ENCODE data around the gene MAPK4. TPM values are rescaled to one million over a fixed set of nuclear protein-coding genes. Genes with fewer than 3 reads are reported as not detected.
A peak's percentile ranks its signal among the peaks of the same experiment; 100 is the strongest.

Gene MAPK4
- total and polyA plus RNA-seq, 7 experiments from 2014 or later = not detected

DNA sequence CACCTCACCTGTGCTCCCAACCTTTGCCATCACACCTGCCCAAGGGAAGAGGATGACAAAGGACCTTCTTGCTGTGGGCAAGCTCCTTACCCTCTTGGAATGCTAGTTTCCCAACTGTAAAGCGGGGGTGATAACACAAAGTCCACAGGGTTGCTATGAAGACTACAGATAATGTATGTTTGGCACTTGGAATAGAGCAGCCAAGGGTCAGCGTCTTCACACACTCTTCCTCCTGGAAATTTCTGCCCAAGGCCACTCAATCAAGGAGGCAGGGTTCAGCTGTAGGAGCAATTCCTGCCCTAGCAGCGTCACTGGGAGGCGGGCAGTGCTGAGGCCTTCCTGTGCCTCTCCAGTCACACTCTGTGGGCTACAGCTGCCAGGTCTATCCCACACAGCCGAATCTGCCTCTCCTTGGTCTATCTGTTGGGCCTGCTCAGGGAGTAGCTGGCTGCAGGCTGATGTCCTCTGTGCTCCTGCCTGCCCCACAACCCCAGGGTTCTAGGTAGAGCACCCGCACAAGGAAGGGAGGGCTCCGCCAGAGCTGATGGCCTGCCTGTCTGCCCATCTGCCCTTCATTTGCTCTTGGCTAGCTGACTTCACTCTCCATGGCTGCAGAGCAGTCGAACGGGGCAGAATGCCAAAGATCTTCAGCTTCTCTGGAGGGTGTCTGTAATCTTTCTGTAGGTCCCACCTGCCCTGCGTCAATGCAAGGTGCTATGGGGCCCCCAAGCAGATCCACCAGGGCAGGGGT is 168.0 kb downstream of the MAPK4 start:
- no peak for DNase-seq
- CTCF ChIA-PET = no interaction called here
- intact Hi-C loops (cut with micrococcal nuclease) = no loop called here
- no peaks in the 10 kb centered on the region for H3K27me3 ChIP-seq (ENCODE audit: control insufficient read depth in 2 of 2, insufficient read depth in 2 of 2, low read length in 2 of 2)
- Mint-ChIP-seq H3K4me3 (no peak overlapping the region), H3K36me3 (no peaks in the 10 kb centered on the region), H3K4me1 (no peaks in the 10 kb centered on the region), H3K27ac (no peak overlapping the region), H3K27me3 (peaks cover 0 to 11% (median 2%) of the 10 kb centered on the region in 5 donors), H3K9me3 (peaks cover 0 to 2% (median 0%) of the 10 kb centered on the region in 11 donors)
- H3K4me3 ChIP-seq (ENCODE audit: low read length) = no peak overlapping the region
- H3K36me3 ChIP-seq (ENCODE audit: control insufficient read depth in 2 of 3, insufficient read depth in 3 of 3, low read length in 3 of 3) = no peaks in the 10 kb centered on the region
- no peaks in the 10 kb centered on the region for H3K9me3 ChIP-seq (ENCODE audit: control insufficient read depth in 2 of 3, low read length in 3 of 3)
- POLR2A ChIA-PET = no interaction called here
- H3K4me1 ChIP-seq (ENCODE audit: control insufficient read depth in 2 of 2, insufficient read depth in 2 of 2, low read length in 2 of 2) = no peaks in the 10 kb centered on the region
- no peak for ATAC-seq
- H3K27ac ChIP-seq (ENCODE audit: low read depth, low read length) = no peak overlapping the region

DNA sequence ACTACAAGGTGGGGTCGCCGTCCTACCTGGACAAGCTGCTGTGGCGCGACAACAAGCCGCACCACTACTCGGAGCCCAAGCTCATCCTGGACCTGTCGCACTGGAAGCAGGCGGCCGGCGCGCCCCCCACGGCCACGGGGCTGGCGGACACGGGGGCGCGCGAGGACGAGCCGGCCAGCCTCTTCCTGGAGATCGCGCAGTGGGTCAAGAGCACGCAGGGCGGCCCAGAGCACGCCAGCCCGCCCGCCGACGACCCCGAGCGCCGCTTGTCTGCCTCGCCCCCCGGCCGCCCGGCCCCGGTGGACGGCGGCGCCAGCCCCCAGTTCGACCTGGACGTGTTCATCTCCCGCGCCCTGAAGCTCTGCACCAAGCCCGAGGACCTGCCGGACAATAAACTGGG is 169.5 kb downstream of the MAPK4 start:
- ATAC-seq (no peak), DNase-seq (no peak)
- Histone ChIP-seq H3K27me3 (ENCODE audit: control insufficient read depth in 2 of 2, insufficient read depth in 2 of 2, low read length in 2 of 2) (no peaks in the 10 kb centered on the region), H3K36me3 (ENCODE audit: control insufficient read depth in 2 of 3, insufficient read depth in 3 of 3, low read length in 3 of 3) (no peaks in the 10 kb centered on the region), H3K4me1 (ENCODE audit: control insufficient read depth in 2 of 2, insufficient read depth in 2 of 2, low read length in 2 of 2) (no peaks in the 10 kb centered on the region), H3K9me3 (ENCODE audit: control insufficient read depth in 2 of 3, low read length in 3 of 3) (no peaks in the 10 kb centered on the region), H3K4me3 (ENCODE audit: low read length) (no peak overlapping the region), H3K27ac (ENCODE audit: low read depth, low read length) (no peak overlapping the region)
- no peak overlapping the region for H3K27ac Mint-ChIP-seq
- H3K4me1 Mint-ChIP-seq = no peaks in the 10 kb centered on the region
- CTCF ChIA-PET = no interaction called here
- no peak overlapping the region for H3K4me3 Mint-ChIP-seq
- intact Hi-C loops (cut with micrococcal nuclease) = no loop called here
- POLR2A ChIA-PET = no interaction called here
- H3K36me3 Mint-ChIP-seq = no peaks in the 10 kb centered on the region
- H3K27me3 Mint-ChIP-seq = peaks cover 0 to 15% (median 0%) of the 10 kb centered on the region in 5 donors
- peaks cover 0 to 4% (median 0%) of the 10 kb centered on the region in 11 donors for H3K9me3 Mint-ChIP-seq

DNA sequence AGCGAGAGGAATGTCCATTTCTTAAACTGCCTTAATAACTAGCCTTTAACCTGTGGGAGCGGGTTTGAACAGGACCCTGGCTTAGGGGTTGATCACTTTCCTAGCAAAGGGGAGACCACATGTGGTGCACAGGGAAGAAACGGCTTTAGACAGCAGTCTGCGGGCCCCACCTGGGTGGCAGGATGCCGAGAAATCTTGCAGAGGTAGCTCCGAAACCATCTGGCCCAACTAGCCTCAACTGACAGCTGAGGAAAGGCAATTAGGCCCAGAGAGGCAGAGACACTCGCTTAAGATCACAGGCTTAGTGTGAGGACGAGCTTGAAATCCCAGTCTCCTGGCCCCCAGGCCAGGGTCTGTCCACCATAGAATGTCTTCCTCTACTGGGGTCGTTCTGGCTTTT is 170.1 kb downstream of the MAPK4 start:
- H3K27ac Mint-ChIP-seq = no peak overlapping the region
- intact Hi-C loops (cut with micrococcal nuclease) = no loop called here
- Histone ChIP-seq H3K4me3 (ENCODE audit: low read length) (no peak overlapping the region), H3K27ac (ENCODE audit: low read depth, low read length) (no peak overlapping the region), H3K9me3 (ENCODE audit: control insufficient read depth in 2 of 3, low read length in 3 of 3) (no peaks in the 10 kb centered on the region), H3K36me3 (ENCODE audit: control insufficient read depth in 2 of 3, insufficient read depth in 3 of 3, low read length in 3 of 3) (no peaks in the 10 kb centered on the region), H3K27me3 (ENCODE audit: control insufficient read depth in 2 of 2, insufficient read depth in 2 of 2, low read length in 2 of 2) (no peaks in the 10 kb centered on the region), H3K4me1 (ENCODE audit: control insufficient read depth in 2 of 2, insufficient read depth in 2 of 2, low read length in 2 of 2) (no peaks in the 10 kb centered on the region)
- ATAC-seq = no peak
- peaks cover 0 to 4% (median 0%) of the 10 kb centered on the region in 11 donors for H3K9me3 Mint-ChIP-seq
- CTCF ChIA-PET = no interaction called here
- H3K4me3 Mint-ChIP-seq = no peak overlapping the region
- POLR2A ChIA-PET = no interaction called here
- no peak for DNase-seq
- no peaks in the 10 kb centered on the region for H3K4me1 Mint-ChIP-seq
- no peaks in the 10 kb centered on the region for H3K36me3 Mint-ChIP-seq
- peaks cover 0 to 15% (median 0%) of the 10 kb centered on the region in 5 donors for H3K27me3 Mint-ChIP-seq

DNA sequence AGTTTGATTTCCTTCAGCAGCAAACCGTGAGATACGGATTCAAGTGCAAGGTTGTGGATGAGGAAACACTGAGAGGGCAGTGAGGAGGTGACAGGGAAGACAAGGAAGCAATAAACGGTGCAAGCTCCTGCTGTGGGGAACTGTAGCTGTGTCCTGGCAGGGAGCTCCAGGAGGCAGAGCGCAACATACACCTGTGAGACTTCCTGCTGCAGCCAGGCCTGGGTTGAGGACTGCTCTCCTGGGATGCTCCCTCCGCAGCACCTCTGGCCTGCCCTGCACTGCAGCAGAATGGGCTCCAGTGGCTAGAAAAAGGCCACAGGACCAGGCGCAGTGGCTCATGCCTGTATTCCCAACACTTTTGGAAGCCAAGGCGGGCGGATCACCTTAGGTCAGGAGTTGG is 174.5 kb downstream of the MAPK4 start:
- Mint-ChIP-seq H3K4me1 (no peaks in the 10 kb centered on the region), H3K27me3 (peaks cover 0 to 28% (median 8%) of the 10 kb centered on the region in 5 donors), H3K36me3 (no peaks in the 10 kb centered on the region), H3K4me3 (no peak overlapping the region), H3K9me3 (peaks cover 0 to 4% (median 0%) of the 10 kb centered on the region in 11 donors), H3K27ac (peak overlapping the region in 1 of 9 donors; percentile 17)
- Histone ChIP-seq H3K9me3 (ENCODE audit: control insufficient read depth in 2 of 3, low read length in 3 of 3) (no peaks in the 10 kb centered on the region), H3K27me3 (ENCODE audit: control insufficient read depth in 2 of 2, insufficient read depth in 2 of 2, low read length in 2 of 2) (no peaks in the 10 kb centered on the region), H3K4me1 (ENCODE audit: control insufficient read depth in 2 of 2, insufficient read depth in 2 of 2, low read length in 2 of 2) (no peaks in the 10 kb centered on the region), H3K36me3 (ENCODE audit: control insufficient read depth in 2 of 3, insufficient read depth in 3 of 3, low read length in 3 of 3) (no peaks in the 10 kb centered on the region), H3K27ac (ENCODE audit: low read depth, low read length) (no peak overlapping the region), H3K4me3 (ENCODE audit: low read length) (no peak overlapping the region)
- ATAC-seq (no peak), DNase-seq (no peak)
- ChIA-PET POLR2A (no interaction called here), CTCF (no interaction called here)
- intact Hi-C loops (cut with micrococcal nuclease) = no loop called here

- H3K27ac ChIP-seq (ENCODE audit: low read depth, low read length) = no peak overlapping the region
- peaks cover 0 to 4% (median 0%) of the 10 kb centered on the region in 11 donors for H3K9me3 Mint-ChIP-seq
- no peaks in the 10 kb centered on the region for H3K4me1 ChIP-seq (ENCODE audit: control insufficient read depth in 2 of 2, insufficient read depth in 2 of 2, low read length in 2 of 2)
- no peaks in the 10 kb centered on the region for H3K9me3 ChIP-seq (ENCODE audit: control insufficient read depth in 2 of 3, low read length in 3 of 3)
- ChIA-PET CTCF (no interaction called here), POLR2A (no interaction called here)
- DNase-seq (no peak), ATAC-seq (no peak)
- H3K4me3 Mint-ChIP-seq = no peak overlapping the region
- H3K36me3 Mint-ChIP-seq = no peaks in the 10 kb centered on the region
- no peak overlapping the region for H3K4me3 ChIP-seq (ENCODE audit: low read length)
- H3K4me1 Mint-ChIP-seq = no peaks in the 10 kb centered on the region
- no peak overlapping the region for H3K27ac Mint-ChIP-seq
- no peaks in the 10 kb centered on the region for H3K36me3 ChIP-seq (ENCODE audit: control insufficient read depth in 2 of 3, insufficient read depth in 3 of 3, low read length in 3 of 3)
- intact Hi-C loops (cut with micrococcal nuclease) = no loop called here
- no peaks in the 10 kb centered on the region for H3K27me3 ChIP-seq (ENCODE audit: control insufficient read depth in 2 of 2, insufficient read depth in 2 of 2, low read length in 2 of 2)
- peaks cover 0 to 28% (median 8%) of the 10 kb centered on the region in 5 donors for H3K27me3 Mint-ChIP-seq
Observed at GRCh38 chr18:50734886-50735285, 175.0 kb downstream of the MAPK4 start.

DNA sequence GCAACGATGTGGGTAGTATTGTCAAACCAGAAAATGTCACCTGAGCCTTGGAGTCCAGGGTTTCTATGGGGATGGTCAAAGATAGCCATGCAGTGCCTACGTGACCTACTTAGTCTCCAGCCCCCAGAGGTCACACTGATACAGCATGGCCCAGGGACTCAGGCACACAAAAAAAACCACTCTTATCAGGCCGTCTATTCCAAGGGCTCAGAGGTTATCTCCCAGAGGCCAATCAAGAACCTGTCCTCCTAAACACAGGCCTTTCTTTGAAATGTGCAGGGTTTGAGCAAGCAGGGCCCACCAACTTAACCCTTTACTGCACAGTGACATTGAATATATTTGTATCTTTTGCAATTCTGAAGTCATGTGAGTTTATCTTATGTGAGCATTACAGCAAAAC is 177.2 kb downstream of the MAPK4 start:
- CTCF ChIA-PET = no interaction called here
- no peak overlapping the region for H3K4me3 Mint-ChIP-seq

DNA sequence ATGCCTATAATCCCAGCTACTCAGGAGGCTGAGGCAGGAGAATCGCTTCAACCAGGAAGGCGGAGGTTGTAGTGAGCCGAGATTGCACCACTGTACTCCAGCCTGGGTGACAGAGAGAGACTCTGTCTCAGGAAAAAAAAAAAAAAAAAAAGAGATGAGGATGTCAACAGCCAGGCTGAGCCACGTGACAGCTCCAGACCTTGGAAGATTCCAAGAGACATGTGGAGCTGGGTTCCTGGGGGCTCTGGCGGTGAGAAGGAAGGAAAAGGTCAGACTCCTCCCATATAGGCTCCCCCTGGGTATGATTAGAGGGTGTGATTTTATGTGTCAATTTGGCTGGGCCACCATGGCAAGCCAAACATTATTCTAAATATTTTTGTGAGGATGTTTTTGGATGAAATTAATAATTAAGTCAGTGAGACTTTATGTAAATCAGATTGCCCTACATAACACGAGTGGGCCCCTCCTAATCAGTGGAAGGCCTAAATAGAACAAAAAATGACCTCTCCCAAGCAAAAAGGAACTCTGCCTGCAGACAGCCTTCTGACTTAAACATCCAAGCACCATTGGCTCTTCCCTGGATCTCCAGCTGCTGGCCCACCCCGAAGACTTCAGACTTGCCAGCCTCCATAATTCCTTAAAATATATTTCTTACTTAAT is 178.3 kb downstream of the MAPK4 start:
- Histone ChIP-seq H3K27ac (ENCODE audit: low read depth, low read length) (no peak overlapping the region), H3K4me3 (ENCODE audit: low read length) (no peak overlapping the region), H3K9me3 (ENCODE audit: control insufficient read depth in 2 of 3, low read length in 3 of 3) (no peaks in the 10 kb centered on the region), H3K4me1 (ENCODE audit: control insufficient read depth in 2 of 2, insufficient read depth in 2 of 2, low read length in 2 of 2) (no peaks in the 10 kb centered on the region), H3K27me3 (ENCODE audit: control insufficient read depth in 2 of 2, insufficient read depth in 2 of 2, low read length in 2 of 2) (no peaks in the 10 kb centered on the region), H3K36me3 (ENCODE audit: control insufficient read depth in 2 of 3, insufficient read depth in 3 of 3, low read length in 3 of 3) (no peaks in the 10 kb centered on the region)
- ChIA-PET CTCF (no interaction called here), POLR2A (no interaction called here)
- intact Hi-C loops (cut with micrococcal nuclease) = no loop called here
- no peak overlapping the region for H3K27ac Mint-ChIP-seq
- no peaks in the 10 kb centered on the region for H3K36me3 Mint-ChIP-seq
- H3K27me3 Mint-ChIP-seq = peaks cover 0 to 27% (median 8%) of the 10 kb centered on the region in 5 donors
- no peaks in the 10 kb centered on the region for H3K4me1 Mint-ChIP-seq
- ATAC-seq (no peak), DNase-seq (no peak)
- peaks cover 0 to 4% (median 0%) of the 10 kb centered on the region in 11 donors for H3K9me3 Mint-ChIP-seq
- no peak overlapping the region for H3K4me3 Mint-ChIP-seq

More for the DNA sequence above, 177.2 kb downstream of the MAPK4 start:
- H3K27me3 Mint-ChIP-seq = peaks cover 0 to 28% (median 8%) of the 10 kb centered on the region in 5 donors
- no peaks in the 10 kb centered on the region for H3K4me1 ChIP-seq (ENCODE audit: control insufficient read depth in 2 of 2, insufficient read depth in 2 of 2, low read length in 2 of 2)
- H3K36me3 ChIP-seq (ENCODE audit: control insufficient read depth in 2 of 3, insufficient read depth in 3 of 3, low read length in 3 of 3) = no peaks in the 10 kb centered on the region
- peaks cover 0 to 4% (median 0%) of the 10 kb centered on the region in 11 donors for H3K9me3 Mint-ChIP-seq
- no peaks in the 10 kb centered on the region for H3K9me3 ChIP-seq (ENCODE audit: control insufficient read depth in 2 of 3, low read length in 3 of 3)
- no peak overlapping the region for H3K27ac Mint-ChIP-seq
- POLR2A ChIA-PET = no interaction called here
- no peak for DNase-seq
- no peak overlapping the region for H3K4me3 ChIP-seq (ENCODE audit: low read length)
- H3K4me1 Mint-ChIP-seq = no peaks in the 10 kb centered on the region
- intact Hi-C loops (cut with micrococcal nuclease) = no loop called here
- ATAC-seq = no peak
- H3K36me3 Mint-ChIP-seq = no peaks in the 10 kb centered on the region
- H3K27me3 ChIP-seq (ENCODE audit: control insufficient read depth in 2 of 2, insufficient read depth in 2 of 2, low read length in 2 of 2) = no peaks in the 10 kb centered on the region
- H3K27ac ChIP-seq (ENCODE audit: low read depth, low read length) = no peak overlapping the region
